HG03066 (cell line): ENCODE results near the gene FRMD8.

ENCODE experiments used
- ATAC-seq: cut with Tn5 transposase; IDR thresholded peaks from one replicate; pipeline ENCODE4 v1.9.1; 2021; ENCODE audit warnings: low read depth; ENCODE audit not compliant: unreplicated experiment

Gene FRMD8

DNA sequence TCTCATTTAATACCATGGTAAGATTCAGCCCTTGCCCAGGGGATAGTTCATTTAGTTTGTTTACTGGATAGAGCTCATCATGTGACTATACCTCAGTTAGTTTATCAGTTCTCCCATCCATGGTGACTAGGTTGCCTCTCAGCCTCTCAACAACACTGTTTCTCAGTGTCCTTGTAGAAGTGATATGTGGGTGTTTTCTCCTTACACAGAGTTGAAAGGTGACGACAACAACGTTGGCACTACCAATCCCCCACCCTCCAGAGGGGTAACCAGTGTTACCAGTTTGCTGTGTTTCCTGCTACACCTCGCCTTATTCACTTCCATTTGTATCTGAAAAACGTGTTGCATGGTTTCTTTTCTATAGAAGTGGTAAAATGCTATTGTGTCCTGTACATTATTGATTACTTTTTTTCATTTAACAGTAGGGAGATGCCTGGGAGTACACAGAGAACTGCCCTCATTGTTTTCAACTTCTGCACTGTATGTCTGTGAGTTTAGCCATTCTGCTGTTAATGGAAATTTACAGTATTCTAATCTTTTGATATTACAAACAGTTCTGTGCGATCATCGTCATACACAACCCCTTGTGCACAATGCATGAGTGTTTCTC is 47.7 kb downstream of the FRMD8 start:
- no peak for ATAC-seq

DNA sequence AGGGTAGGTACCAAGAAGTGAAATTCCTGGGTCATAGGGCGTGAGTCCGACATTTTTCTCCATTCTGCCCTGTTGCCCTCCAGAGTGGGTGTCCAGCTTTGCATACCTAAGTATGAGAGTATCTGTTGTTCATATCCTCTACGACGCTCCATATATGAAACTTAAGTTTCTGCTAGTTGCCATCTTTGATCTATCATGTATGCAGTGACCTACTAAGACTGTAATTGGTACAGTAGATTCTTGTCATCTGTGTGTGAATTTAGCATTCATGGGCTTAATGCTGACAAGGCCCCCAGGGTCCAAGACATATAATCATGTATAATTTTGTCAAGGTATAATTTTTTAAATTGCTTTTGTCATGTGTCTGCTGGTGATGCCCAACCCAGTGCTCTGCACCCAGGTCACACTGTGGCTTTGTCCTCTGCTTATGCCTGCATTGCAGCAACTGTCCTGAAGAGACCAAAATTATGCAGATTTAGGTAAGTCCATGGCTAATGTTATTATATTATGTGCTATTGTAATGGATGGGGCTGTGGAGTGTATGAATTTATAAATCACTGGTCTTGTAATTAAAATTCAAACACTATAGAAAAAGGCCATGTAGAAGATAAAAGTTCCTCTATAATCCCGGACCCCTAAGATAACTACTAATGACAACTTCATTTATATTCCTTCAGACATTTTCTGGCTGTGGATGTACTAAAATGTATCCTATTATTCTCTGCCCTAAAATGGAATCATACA is 48.4 kb downstream of the FRMD8 start:
- ATAC-seq: no peak

DNA sequence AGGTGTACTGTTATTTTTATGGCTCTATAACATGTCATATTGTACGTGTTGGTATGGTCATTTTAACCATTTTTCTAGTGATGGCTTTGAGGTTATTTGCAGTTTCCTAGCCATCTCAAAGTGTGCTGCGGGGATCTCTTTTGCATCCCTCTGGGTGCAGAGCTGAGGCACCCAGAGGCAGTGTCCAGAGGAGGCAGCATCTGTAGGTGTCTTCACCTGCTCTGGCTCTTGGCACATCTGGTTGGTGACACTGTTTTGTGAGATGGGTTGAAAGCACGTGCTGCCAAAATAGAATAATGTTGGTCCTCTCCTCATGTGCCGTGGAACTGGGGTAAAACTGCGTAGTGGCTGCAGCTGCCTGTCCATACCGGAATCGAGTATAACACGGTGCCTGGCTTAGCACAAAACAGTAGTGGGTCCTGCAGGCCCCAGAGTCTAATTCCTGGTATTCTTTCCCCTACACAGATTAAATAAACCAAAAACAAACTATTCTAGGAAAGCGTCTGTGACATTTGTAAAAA is 49.0 kb downstream of the FRMD8 start:
- ATAC-seq: no peak

DNA sequence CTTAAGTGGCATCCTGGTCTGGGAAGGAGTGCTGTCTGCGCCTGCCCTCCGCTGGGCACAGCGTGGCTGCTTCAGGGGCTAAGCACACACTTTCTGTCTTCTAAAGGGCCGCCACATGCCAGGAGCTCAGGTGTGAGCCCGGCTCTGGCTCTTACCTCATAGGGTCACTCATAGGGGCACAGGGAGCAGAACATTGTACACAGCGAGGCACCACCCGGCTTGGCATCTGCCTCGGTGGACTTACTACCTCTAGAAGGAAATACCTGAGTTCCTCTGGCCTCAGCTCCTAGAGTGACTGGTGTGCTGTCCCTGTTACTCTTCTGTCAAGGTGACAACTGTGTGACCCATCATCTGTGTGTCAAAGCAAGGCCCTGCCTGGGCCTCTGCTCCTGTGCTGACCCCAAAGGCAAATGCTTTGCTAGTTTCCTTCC is 49.6 kb downstream of the FRMD8 start:
- no peak for ATAC-seq

DNA sequence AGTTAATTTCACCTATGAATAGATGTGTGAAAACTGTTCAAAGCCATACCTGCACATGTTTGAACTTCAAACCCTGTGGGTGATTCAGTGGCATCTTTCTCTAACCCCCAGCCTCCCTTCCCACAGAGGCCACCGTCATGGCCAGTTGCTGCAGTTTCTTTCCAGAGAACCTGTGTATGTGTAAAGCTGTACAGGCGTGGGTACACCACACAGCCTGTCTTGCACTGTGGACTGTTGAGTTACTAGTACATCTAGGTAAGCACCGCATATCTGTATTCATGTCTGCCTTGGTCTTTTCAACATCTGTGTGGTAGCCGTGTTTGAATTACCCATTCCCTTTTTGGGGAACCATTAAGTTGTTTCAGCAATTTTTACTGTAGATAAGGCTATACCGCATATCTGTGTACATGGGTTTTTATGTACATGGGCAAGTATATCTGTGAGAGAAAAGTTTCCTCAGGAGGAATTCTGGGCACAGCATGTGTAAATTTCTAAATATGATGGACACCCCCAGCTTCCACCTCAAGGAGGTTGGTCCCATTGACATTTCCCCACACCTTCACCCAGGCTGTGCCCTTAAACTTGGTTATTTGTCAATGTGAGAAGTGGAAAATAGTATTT is 50.1 kb downstream of the FRMD8 start:
- ATAC-seq: no peak

GRCh38 chr11:65437436-65438227 is 51.2 kb downstream of the FRMD8 start:
- no peak for ATAC-seq

- no peak for ATAC-seq
Measured at GRCh38 chr11:65438257-65439151, 52.1 kb downstream of the FRMD8 start.

DNA sequence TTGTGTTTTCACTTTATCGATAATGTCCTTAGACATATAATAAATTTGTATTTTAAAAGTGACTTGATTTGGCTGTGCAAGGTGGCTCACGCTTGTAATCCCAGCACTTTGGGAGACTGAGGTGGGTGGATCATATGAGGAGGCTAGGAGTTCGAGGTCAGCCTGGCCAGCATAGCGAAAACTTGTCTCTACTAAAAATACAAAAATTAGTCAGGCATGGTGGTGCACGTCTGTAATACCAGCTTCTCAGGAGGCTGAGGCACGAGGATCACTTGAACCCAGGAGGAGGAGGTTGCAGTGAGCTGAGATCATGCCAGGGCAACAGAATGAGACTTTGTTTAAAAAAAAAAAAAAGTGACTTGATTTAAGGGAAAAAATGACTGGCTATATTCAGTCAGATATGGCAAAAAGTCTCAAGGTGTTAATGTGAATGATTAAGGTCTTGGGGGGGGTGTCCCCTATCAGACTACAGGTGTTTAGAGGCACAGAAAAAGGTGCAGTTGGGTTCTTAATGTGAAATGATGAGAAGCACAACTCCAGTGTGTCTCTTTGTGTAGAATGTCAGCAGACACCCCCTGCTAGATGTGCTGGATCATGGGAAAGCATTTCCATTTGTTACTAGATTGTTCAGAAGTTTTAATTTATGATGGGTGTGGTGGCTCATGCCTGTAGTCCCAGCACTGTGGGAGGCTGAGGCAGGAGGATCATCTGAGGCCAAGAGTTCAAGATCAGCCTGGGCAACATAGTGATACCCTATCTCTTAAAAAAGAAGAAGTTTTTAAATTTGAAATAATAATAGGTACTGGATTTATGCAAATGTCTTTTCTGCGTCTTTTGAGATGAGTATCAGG is 53.1 kb downstream of the FRMD8 start:
- no peak for ATAC-seq

- peak; percentile 50 for ATAC-seq
Measured at GRCh38 chr11:65440831-65441499, 54.5 kb downstream of the FRMD8 start.

- ATAC-seq: no peak
Measured at GRCh38 chr11:65442842-65443331, 56.5 kb downstream of the FRMD8 start.

GRCh38 chr11:65444314-65445051 is 58.0 kb downstream of the FRMD8 start:
- no peak for ATAC-seq

GRCh38 chr11:65445101-65445603 is 58.7 kb downstream of the FRMD8 start:
- no peak for ATAC-seq

DNA sequence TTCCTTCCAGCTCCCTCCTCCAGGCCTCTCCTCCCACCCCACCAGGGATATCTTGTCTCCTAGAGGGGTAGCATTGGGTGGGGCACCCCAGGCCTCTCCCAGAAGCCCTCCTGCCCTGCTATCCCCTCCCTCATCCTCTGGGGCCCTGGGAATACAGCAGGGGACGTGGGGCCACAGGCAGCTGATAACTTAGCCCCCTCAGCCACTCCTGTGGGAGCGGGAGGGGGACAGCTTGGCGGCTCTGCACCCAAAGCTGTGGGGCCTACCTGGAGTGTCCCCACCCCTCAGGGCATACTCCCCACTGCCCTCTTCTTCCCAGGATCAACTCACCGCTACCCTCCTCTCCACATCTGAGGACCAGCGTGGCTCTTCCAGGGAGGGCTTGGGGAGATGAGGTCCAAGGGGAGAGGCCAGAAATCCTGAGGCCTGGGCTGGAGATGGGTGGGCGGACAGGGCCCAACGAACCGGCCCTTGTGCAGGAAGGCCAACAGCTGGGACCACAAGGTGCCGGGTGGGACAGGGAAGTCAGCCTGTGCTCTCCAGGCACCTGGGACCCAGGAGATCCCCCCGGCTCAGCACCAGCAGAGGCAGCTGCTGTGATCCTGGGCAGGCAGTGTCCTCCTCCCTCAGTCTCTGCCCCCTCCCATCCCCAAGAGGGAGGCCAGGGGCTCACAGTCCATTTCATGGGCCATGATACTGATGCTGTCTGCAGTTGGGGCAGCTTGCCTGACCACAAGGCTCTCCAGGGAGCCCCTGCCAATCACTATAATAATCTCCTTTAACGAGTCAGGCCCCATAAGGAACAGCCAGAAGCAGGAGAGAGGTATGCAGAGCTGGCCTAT is 59.4 kb downstream of the FRMD8 start:
- no peak for ATAC-seq

DNA sequence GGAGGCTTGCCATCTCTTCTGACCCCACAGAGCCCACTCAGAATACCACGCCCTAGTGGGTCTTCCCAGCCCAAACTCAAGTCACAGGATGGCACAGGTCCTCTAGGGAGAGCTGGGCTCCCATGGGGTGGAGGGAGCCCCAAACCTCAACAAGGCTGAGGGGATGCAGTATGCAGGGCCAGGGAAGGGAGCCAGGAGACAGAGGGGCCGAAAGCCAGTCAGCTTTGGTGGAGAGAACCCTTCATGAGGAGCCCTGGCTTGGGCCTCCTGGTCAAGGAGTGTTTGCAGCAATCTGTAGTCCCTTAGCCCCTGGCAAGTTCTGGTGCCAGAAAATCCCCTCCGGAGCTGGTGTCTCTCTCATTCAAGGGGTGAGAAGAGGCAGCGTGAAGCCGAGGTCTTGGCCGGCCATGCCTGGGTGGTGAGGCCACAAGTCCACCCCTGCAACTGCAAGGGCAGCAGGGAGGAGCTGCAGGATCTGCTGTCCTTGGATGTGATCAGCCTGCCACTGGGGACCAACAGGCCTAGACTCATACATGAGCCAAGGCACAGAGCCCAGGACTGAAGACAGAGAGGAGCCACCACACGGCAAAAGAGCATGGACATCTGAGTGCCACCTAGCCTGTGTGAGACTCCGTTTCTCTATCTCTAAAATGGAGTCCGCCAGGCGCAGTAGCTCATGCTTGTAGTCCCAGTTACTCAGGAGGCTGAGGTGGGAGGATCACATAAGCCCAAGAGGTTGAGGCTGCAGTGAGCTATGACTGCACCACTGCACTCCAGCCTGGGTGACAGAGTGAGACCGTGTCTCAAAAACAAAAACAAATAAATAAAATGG is 60.2 kb downstream of the FRMD8 start:
- ATAC-seq: no peak

- no peak for ATAC-seq
Measured at GRCh38 chr11:65448074-65448417, 61.6 kb downstream of the FRMD8 start.
